Brain microvascular endothelial cell (primary cell): Measurements from ENCODE around the gene SMAP2.
"Not testable (repeated sequence)": the region's sequence is repeated elsewhere in the genome, so short reads cannot be mapped to it uniquely, and the experiment has no call there.

Experiments
- DNase-seq: peaks from one replicate; pipeline ENCODE4 v3.0.0-alpha.2; 2020
- H3K27ac ChIP-seq: fragments of 250-450 bp; sonication (Bioruptor Pico); 2 replicates; pipeline ENCODE4 v1.5.1; 2020; ENCODE audit warnings: mild to moderate bottlenecking, moderate library complexity
- H3K27me3 ChIP-seq: fragments of 250-450 bp; sonication (Bioruptor Pico); replicated peaks from 2 replicates; pipeline ENCODE4 v1.5.1; 2020; ENCODE audit warnings: mild to moderate bottlenecking
- H3K36me3 ChIP-seq: fragments of 250-450 bp; sonication (Bioruptor Pico); replicated peaks from 2 replicates; pipeline ENCODE4 v1.5.1; 2020; ENCODE audit warnings: mild to moderate bottlenecking
- H3K4me3 ChIP-seq: 2 replicates; pipeline ENCODE4 v1.5.1; 2011; ENCODE audit warnings: low read depth, mild to moderate bottlenecking, control low read depth, low read length, moderate library complexity
- CTCF ChIP-seq: IDR thresholded peaks from 2 replicates; pipeline ENCODE4 v1.5.1; 2011; ENCODE audit warnings: low read depth, mild to moderate bottlenecking, moderate library complexity, low read length, control low read depth, inconsistent platforms; ENCODE audit errors: missing control alignments
- in situ Hi-C: cut with HindIII; loops from 2 replicates; pipeline ENCODE4 v1.10.0; 2017; ENCODE audit warnings: low sequenced_read_pairs, low pct_ligation_motif_present

SMAP2 gene

GRCh38 chr1:40373323-40374283 lies at the start of gene SMAP2:
Gene SMAP2 (plus strand): TSS chr1:40373727. CDS start chr1:40374121, 394 bp downstream.
- in situ Hi-C loops = no loop called here
- peak within 1 kb of the TSS; percentile 75 for H3K27ac ChIP-seq
- no peak for TF ChIP-seq CTCF

DNA sequence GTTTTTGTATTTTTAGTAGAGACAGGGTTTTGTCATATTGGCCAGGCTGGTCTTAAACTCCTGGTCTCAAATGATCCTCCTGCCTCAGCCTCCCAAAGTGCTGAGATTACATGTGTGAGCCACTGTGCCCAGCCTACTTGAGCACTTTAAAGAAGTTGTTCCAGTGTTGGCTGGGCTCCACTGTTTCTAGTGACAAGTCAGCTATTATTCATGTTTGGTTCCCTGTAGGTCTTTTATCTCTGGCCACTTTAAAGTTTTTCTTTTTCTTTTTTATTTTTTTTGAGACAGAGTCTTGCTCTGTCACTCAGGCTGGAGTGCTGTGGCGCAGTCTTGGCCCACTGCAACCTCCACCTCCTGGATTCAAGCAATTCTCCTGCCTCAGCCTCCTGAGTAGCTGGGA lies 42.1 kb upstream of the SMAP2 start:
- DNase-seq, H3K27me3 ChIP-seq, in situ Hi-C loops, H3K4me3 ChIP-seq, H3K27ac ChIP-seq, H3K36me3 ChIP-seq: not testable (repeated sequence)

More at GRCh38 chr1:40373323-40374283, at the start of gene SMAP2:
- peak within 1 kb of the TSS; percentile 88 for H3K4me3 ChIP-seq
- no peaks in the 10 kb centered on the region for H3K36me3 ChIP-seq
- DNase-seq = peak; percentile 91
- H3K27me3 ChIP-seq = no peaks in the 10 kb centered on the region

GRCh38 chr1:40332695-40333094 lies 40.8 kb upstream of the SMAP2 start:
- no peak for TF ChIP-seq CTCF
- no peaks in the 10 kb centered on the region for H3K27me3 ChIP-seq
- no peaks in the 10 kb centered on the region for H3K36me3 ChIP-seq
- H3K4me3 ChIP-seq = no peak overlapping the region
- DNase-seq = no peak
- H3K27ac ChIP-seq = no peak overlapping the region
- in situ Hi-C loops = no loop called here

- H3K4me3 ChIP-seq = no peak overlapping the region
- H3K27ac ChIP-seq = no peak overlapping the region
- no peaks in the 10 kb centered on the region for H3K27me3 ChIP-seq
- H3K36me3 ChIP-seq = no peaks in the 10 kb centered on the region
- in situ Hi-C loops = no loop called here
- TF ChIP-seq CTCF = no peak
- no peak for DNase-seq
These were observed 36.1 kb upstream of the SMAP2 start for GRCh38 chr1:40337443-40337842.

- DNase-seq = peak; percentile 82
- no peak overlapping the region for H3K4me3 ChIP-seq
- no peaks in the 10 kb centered on the region for H3K36me3 ChIP-seq
- peak; percentile 100 for TF ChIP-seq CTCF
- no peak overlapping the region for H3K27ac ChIP-seq
- in situ Hi-C loops = no loop called here
- H3K27me3 ChIP-seq = no peaks in the 10 kb centered on the region
These were observed 34.6 kb upstream of the SMAP2 start for GRCh38 chr1:40338745-40339419.
